Lower lobe of right lung (tissue), 2 donors: ENCODE results near the gene NRXN3. TPM values are rescaled to one million over a fixed set of nuclear protein-coding genes. Genes with fewer than 3 reads are reported as not detected.

Source experiments
- ATAC-seq, 2 donors: fragments of 200-7000 bp; cut with Tn5 transposase; one replicate each; pipeline ENCODE4 v1.9.1; 2020 to 2022; ENCODE audit warnings: mild to moderate bottlenecking in 2 of 2, moderate library complexity in 2 of 2
- DNase-seq: peaks from one replicate; pipeline ENCODE4 v3.0.0-alpha.2; 2020
- H3K27ac ChIP-seq: fragments of 200-600 bp; one replicate; pipeline ENCODE4 v1.8.0; 2022
- H3K27me3 ChIP-seq: fragments of 200-600 bp; one replicate; pipeline ENCODE4 v1.8.0; 2022; ENCODE audit warnings: low read depth
- H3K36me3 ChIP-seq: fragments of 200-600 bp; one replicate; pipeline ENCODE4 v1.8.0; 2022; ENCODE audit warnings: mild to moderate bottlenecking
- H3K4me1 ChIP-seq: fragments of 200-600 bp; one replicate; pipeline ENCODE4 v1.8.0; 2022
- H3K4me3 ChIP-seq: fragments of 200-600 bp; one replicate; pipeline ENCODE4 v1.8.0; 2022; ENCODE audit warnings: mild to moderate bottlenecking
- H3K9me3 ChIP-seq: fragments of 200-600 bp; one replicate; pipeline ENCODE4 v1.8.0; 2022
- CTCF ChIP-seq: fragments of 200-600 bp; IDR thresholded peaks from one replicate; pipeline ENCODE4 v1.8.0; 2022; ENCODE audit warnings: antibody characterized with exemption, mild to moderate bottlenecking
- intact Hi-C: fragments of 100-400 bp; cut with DNase I; formaldehyde crosslinking; loops from one replicate; pipeline ENCODE4 v1.11.0; 2022
- total RNA-seq: library from RNA; stranded (reverse); fragmentation: NEBNext Ultra II Directional; extraction: Animal tissue kit (Norgen Biotek cat#: 25700); gene quantifications from one replicate; pipeline ENCODE4 v1.2.1, GENCODE V29; 2021
- donor health status: DM: no; HTN: yes; CAD: no; lungs with severe emphysema.

NRXN3 gene
- total RNA-seq, 1 donor from 2014 or later = 9.0 TPM

GRCh38 chr14:79571366-79571765, 1401.2 kb downstream of the NRXN3 start:
- intact Hi-C loops = no loop called here
- Histone ChIP-seq H3K27me3 (no peaks in the 10 kb centered on the region), H3K4me3 (no peak overlapping the region), H3K36me3 (no peaks in the 10 kb centered on the region), H3K4me1 (no peaks in the 10 kb centered on the region), H3K9me3 (no peaks in the 10 kb centered on the region), H3K27ac (no peak overlapping the region)
- TF ChIP-seq CTCF = no peak
- DNase-seq (no peak), ATAC-seq (no peak)

- TF ChIP-seq CTCF = no peak
- no peaks in the 10 kb centered on the region for H3K36me3 ChIP-seq
- H3K27me3 ChIP-seq = no peaks in the 10 kb centered on the region
- no peaks in the 10 kb centered on the region for H3K9me3 ChIP-seq
- ATAC-seq = no peak
- H3K4me1 ChIP-seq = no peaks in the 10 kb centered on the region
- intact Hi-C loops = no loop called here
- H3K27ac ChIP-seq = no peak overlapping the region
- no peak for DNase-seq
- H3K4me3 ChIP-seq = no peak overlapping the region
Observed at GRCh38 chr14:79573486-79573885, 1403.3 kb downstream of the NRXN3 start.

GRCh38 chr14:79575032-79575431, 1404.9 kb downstream of the NRXN3 start:
- Histone ChIP-seq H3K36me3 (no peaks in the 10 kb centered on the region), H3K4me1 (no peaks in the 10 kb centered on the region), H3K27ac (no peak overlapping the region), H3K9me3 (no peaks in the 10 kb centered on the region), H3K4me3 (no peak overlapping the region), H3K27me3 (no peaks in the 10 kb centered on the region)
- no peak for TF ChIP-seq CTCF
- ATAC-seq (no peak), DNase-seq (no peak)
- intact Hi-C loops = no loop called here

- H3K9me3 ChIP-seq = no peaks in the 10 kb centered on the region
- TF ChIP-seq CTCF = no peak
- no peaks in the 10 kb centered on the region for H3K36me3 ChIP-seq
- H3K27ac ChIP-seq = no peak overlapping the region
- no peak for DNase-seq
- no peak overlapping the region for H3K4me3 ChIP-seq
- no peak for ATAC-seq
- H3K27me3 ChIP-seq = no peaks in the 10 kb centered on the region
- H3K4me1 ChIP-seq = no peaks in the 10 kb centered on the region
- intact Hi-C loops = no loop called here
Observed at GRCh38 chr14:79576424-79576823, 1406.3 kb downstream of the NRXN3 start.

- no peaks in the 10 kb centered on the region for H3K9me3 ChIP-seq
- no peaks in the 10 kb centered on the region for H3K4me1 ChIP-seq
- no peaks in the 10 kb centered on the region for H3K27me3 ChIP-seq
- no peak for DNase-seq
- TF ChIP-seq CTCF = no peak
- H3K27ac ChIP-seq = no peak overlapping the region
- H3K4me3 ChIP-seq = no peak overlapping the region
- no peaks in the 10 kb centered on the region for H3K36me3 ChIP-seq
- ATAC-seq = no peak
- intact Hi-C loops = no loop called here
Observed at GRCh38 chr14:79578470-79578869, 1408.3 kb downstream of the NRXN3 start.

- Histone ChIP-seq H3K27ac (no peak overlapping the region), H3K9me3 (no peaks in the 10 kb centered on the region), H3K27me3 (no peaks in the 10 kb centered on the region), H3K4me1 (no peaks in the 10 kb centered on the region), H3K4me3 (no peak overlapping the region), H3K36me3 (no peaks in the 10 kb centered on the region)
- TF ChIP-seq CTCF = no peak
- DNase-seq (no peak), ATAC-seq (no peak)
- intact Hi-C loops = no loop called here
Observed at GRCh38 chr14:79580414-79580813, 1410.2 kb downstream of the NRXN3 start.
